Right lobe of liver (tissue), 6 donors: ENCODE data around the gene BLMH. TPM values are rescaled to one million over a fixed set of nuclear protein-coding genes. Genes with fewer than 3 reads are reported as not detected.

Experiments
- ATAC-seq, 4 donors: fragments of 200-7000 bp; cut with Tn5 transposase; one replicate each; pipeline ENCODE4 v1.9.1; 2020; ENCODE audit warnings: mild to moderate bottlenecking in 4 of 4, moderate library complexity in 4 of 4
- DNase-seq, 3 donors: peaks; one replicate each; pipeline ENCODE4 v3.0.0-alpha.2; 2020
- H3K27ac ChIP-seq, 3 donors: fragments of 200-600 bp; one replicate each; pipeline ENCODE4 v1.8.0; 2022
- H3K27me3 ChIP-seq, 2 donors: fragments of 200-600 bp; one replicate each; pipeline ENCODE4 v1.8.0; 2022
- H3K36me3 ChIP-seq, 4 donors: fragments of 200-600 bp; sonication (generic) in 1 of 4; one replicate each; pipeline versions ENCODE4 v1.5.1 to v1.8.0; 2017 to 2022; ENCODE audit warnings: control low read depth in 1 of 4
- H3K4me1 ChIP-seq, 4 donors: fragments of 200-600 bp; sonication (generic) in 1 of 4; one replicate each; pipeline versions ENCODE4 v1.5.1 to v1.8.0; 2017 to 2022; ENCODE audit warnings: control low read depth in 1 of 4
- H3K4me3 ChIP-seq, 3 donors: fragments of 200-600 bp; one replicate each; pipeline ENCODE4 v1.8.0; 2022
- H3K9me3 ChIP-seq, 4 donors: fragments of 200-600 bp; sonication (generic) in 1 of 4; one replicate each; pipeline versions ENCODE4 v1.5.1 to v1.8.0; 2017 to 2022; ENCODE audit warnings: control low read depth in 1 of 4
- CTCF ChIP-seq, 4 donors: fragments of 200-600 bp in 3 of 4; fragments of 450-650 bp in 1 of 4; IDR thresholded peaks; one replicate each; pipeline versions ENCODE4 v1.5.1 to v1.8.0; 2016 to 2022; ENCODE audit warnings: antibody characterized with exemption in 4 of 4, mild to moderate bottlenecking in 2 of 4
- POLR2A ChIP-seq: fragments of 450-650 bp; IDR thresholded peaks from one replicate; pipeline ENCODE4 v1.6.1; 2017; ENCODE audit warnings: antibody characterized with exemption, mild to moderate bottlenecking
- WGBS: methylation state at CpG from one replicate; pipeline ENCODE4 v1.1.6; 2018; ENCODE audit warnings: low coverage, low lambda C conversion rate; ENCODE audit not compliant: insufficient coverage; ENCODE audit errors: missing lambda C conversion rate; 5-methylcytosine and 5-hydroxymethylcytosine counted together
- intact Hi-C, 2 donors: fragments of 100-400 bp; cut with DNase I; formaldehyde crosslinking; loops; one replicate each; pipeline versions ENCODE4 v1.11.2 to v1.14.1; 2022
- total RNA-seq, 6 experiments: library from RNA; depleted of rRNA in 2 of 6; stranded (reverse); fragments of >200 nt in 2 of 6; fragmentation: NEBNext Ultra II Directional in 3 of 6; extraction: Animal tissue kit (Norgen Biotek cat#: 25700) in 3 of 6; gene quantifications; one replicate each; pipeline versions ENCODE4 v1.1.0 to v1.2.4, GENCODE V29; 2016 to 2023
- donor health status: DM: no; HTN: yes; CAD: no.
- donor health status: DM: no; HTN: no; CAD: no.
- donor health status: DM: no; HTN: no; CAD: no.
- donor health status: DM: no; HTN: yes; CAD: no.
- donor health status: DM: no; HTN: yes; CAD: no.

Gene BLMH
- total RNA-seq, 6 experiments from 2014 or later, result 7.0 to 9.2 (median 7.3) TPM

DNA sequence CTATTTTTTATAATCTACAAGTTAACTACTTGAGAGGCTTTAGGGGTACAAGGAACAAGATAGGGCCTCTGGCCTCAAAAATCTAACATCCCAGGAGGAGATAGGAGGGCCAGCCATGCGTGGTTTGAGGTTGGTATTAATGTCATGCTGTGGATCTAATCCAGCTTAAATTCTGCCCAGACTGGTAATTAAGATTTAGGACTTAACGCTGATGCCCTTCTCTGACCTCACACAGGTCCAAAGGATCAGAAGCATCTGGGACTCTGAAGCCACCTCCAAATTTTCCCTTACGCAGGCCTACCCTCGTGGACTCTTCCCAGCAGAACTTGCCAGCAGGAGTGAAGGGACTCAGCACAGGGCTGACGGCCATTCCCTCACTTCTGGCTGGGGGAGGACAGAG lies 71.3 kb downstream of the BLMH start:
- TF ChIP-seq CTCF (IDR thresholded peaks at IDR 0.05), result no peak
- peaks cover 0 to 11% (median 0%) of the 10 kb centered on the region in 4 donors for H3K4me1 ChIP-seq
- no peak overlapping the region for H3K27ac ChIP-seq
- no peaks in the 10 kb centered on the region for H3K27me3 ChIP-seq
- H3K9me3 ChIP-seq, result no peaks in the 10 kb centered on the region
- DNase-seq, result no peak
- intact Hi-C loops, result no loop called here
- 92% methylated on average over 4 of the region's 5 CpGs for WGBS
- peak in 1 of 4 donors; percentile 5 for ATAC-seq
- no peaks in the 10 kb centered on the region for H3K36me3 ChIP-seq
- H3K4me3 ChIP-seq, result no peak overlapping the region

GRCh38 chr17:30219833-30220232 lies 71.9 kb downstream of the BLMH start:
- ATAC-seq, result peak; percentile 80 to 95 (median 90)
- Histone ChIP-seq H3K27ac (no peak overlapping the region), H3K36me3 (no peaks in the 10 kb centered on the region), H3K4me3 (no peak overlapping the region), H3K27me3 (no peaks in the 10 kb centered on the region), H3K9me3 (no peaks in the 10 kb centered on the region), H3K4me1 (peaks cover 0 to 10% (median 0%) of the 10 kb centered on the region in 4 donors)
- 17% methylated on average over 5 of the region's 7 CpGs for WGBS
- DNase-seq, result peak in 2 of 3 donors; percentile 35 to 74
- intact Hi-C loops, result no loop called here
- TF ChIP-seq POLR2A (no peak), CTCF (IDR thresholded peaks at IDR 0.05) (no peak)

DNA sequence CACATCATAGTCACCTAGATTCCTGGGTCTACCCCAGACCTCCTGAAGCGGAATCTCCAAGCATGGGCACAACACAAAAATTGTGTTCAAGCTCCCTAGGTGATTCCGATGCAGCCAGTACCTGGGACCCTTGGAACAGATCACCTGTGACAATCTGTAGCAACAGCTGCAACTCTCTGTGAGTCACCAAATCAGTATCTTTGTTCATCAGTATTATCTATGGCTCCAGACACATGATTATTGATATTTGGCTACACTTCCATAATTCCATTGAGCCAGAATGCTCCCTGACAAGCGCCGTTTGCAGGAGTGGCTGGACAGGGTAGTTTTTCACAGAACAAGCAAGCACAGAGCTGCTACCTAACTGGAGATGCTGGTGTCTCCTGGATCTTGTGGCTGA lies 72.4 kb downstream of the BLMH start:
- Histone ChIP-seq H3K36me3 (no peaks in the 10 kb centered on the region), H3K4me1 (peaks cover 0 to 10% (median 0%) of the 10 kb centered on the region in 4 donors), H3K27me3 (no peaks in the 10 kb centered on the region), H3K27ac (no peak overlapping the region), H3K4me3 (no peak overlapping the region), H3K9me3 (no peaks in the 10 kb centered on the region)
- no peak for DNase-seq
- TF ChIP-seq POLR2A, result no peak
- TF ChIP-seq CTCF (IDR thresholded peaks at IDR 0.05), result no peak
- 80% methylated on average over 1 of the region's 4 CpGs for WGBS
- peak in 1 of 4 donors; percentile 9 for ATAC-seq
- intact Hi-C loops, result no loop called here

DNA sequence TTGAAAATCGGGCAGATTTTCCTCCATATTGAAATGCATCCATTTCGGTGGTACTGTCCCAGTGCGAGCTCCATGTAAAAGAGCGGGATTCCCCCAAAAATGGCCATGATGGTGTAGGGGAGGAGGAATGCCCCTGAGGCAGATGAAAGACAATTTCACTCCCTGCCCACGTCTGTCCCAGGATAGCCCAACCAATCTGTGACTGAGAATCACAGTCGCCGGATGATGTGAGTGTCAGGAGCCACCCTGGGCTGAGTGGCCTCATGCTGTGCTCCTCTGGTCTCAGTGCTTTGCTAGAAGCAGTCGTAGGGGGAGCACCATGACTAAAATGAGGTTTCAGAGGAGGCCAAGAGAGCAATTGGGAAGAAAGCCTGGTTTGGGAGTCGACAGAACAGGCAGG lies 72.9 kb downstream of the BLMH start:
- WGBS, result 90% methylated on average over 5 of the region's 9 CpGs
- H3K27ac ChIP-seq, result no peak overlapping the region
- H3K36me3 ChIP-seq, result no peaks in the 10 kb centered on the region
- DNase-seq, result no peak
- peaks cover 0 to 10% (median 0%) of the 10 kb centered on the region in 4 donors for H3K4me1 ChIP-seq
- H3K27me3 ChIP-seq, result no peaks in the 10 kb centered on the region
- intact Hi-C loops, result no loop called here
- TF ChIP-seq POLR2A (no peak), CTCF (IDR thresholded peaks at IDR 0.05) (no peak)
- ATAC-seq, result no peak
- no peaks in the 10 kb centered on the region for H3K9me3 ChIP-seq
- H3K4me3 ChIP-seq, result no peak overlapping the region

DNA sequence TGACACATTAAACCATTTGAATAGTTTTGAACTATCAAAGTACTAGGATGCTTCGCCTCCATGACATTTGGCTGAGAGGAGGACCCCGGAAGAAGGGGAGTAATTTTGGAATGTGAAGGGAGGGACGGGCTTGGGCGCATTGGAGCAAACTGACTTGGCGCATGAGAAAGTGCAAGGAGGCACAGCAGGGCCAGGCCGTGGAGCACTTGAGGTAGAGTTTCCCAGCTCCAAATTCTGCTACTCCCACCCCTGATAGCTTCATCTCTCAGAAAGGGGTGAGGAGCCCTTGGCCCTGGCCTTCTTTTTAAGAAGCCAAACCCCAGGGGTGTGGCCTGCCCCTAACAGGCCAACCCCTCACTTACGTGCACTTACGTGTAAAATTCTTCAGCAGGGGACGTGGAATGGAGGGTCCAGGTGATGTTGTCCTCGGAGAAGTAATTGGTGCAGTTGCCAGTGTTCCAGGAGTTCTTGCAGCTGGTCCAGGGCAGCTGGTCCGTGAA lies 73.9 kb downstream of the BLMH start:
- no peak for DNase-seq
- Histone ChIP-seq H3K4me1 (peaks cover 0 to 10% (median 0%) of the 10 kb centered on the region in 4 donors), H3K36me3 (no peaks in the 10 kb centered on the region), H3K9me3 (no peaks in the 10 kb centered on the region), H3K27ac (no peak overlapping the region), H3K27me3 (no peaks in the 10 kb centered on the region), H3K4me3 (no peak overlapping the region)
- intact Hi-C loops, result no loop called here
- ATAC-seq, result no peak
- 84% methylated on average over 8 of the region's 11 CpGs for WGBS
- TF ChIP-seq POLR2A (no peak), CTCF (IDR thresholded peaks at IDR 0.05) (no peak)
